GM10248 (cell line): ENCODE measurements around the gene FOXL3.

ENCODE experiments used
- CTCF ChIA-PET: fragments of 300-600 bp; sonication (Branson Sonifier 250); formaldehyde crosslinking; extraction: SDS; loops from one replicate; lab custom pipeline; 2021; ENCODE audit warnings: antibody characterized with exemption; lab: Yijun Ruan, JAX
- POLR2A ChIA-PET: fragments of 350-650 bp; sonication (Branson Sonifier 250); formaldehyde crosslinking; extraction: SDS; loops from one replicate; lab custom pipeline; 2020; ENCODE audit warnings: antibody characterized with exemption; lab: Yijun Ruan, JAX
- DNase-seq: peaks from one replicate; pipeline ENCODE4 v3.0.0; 2012; ENCODE audit errors: extremely low spot score
- CTCF ChIP-seq: IDR thresholded peaks from 2 replicates; pipeline ENCODE4 v1.5.1; 2012; ENCODE audit warnings: mild to moderate bottlenecking, low read depth; ENCODE audit errors: extremely low read depth, missing control alignments, control extremely low read depth

FOXL3 gene

GRCh38 chr7:254337-255037 lies 35.5 kb upstream of the FOXL3 start:
- DNase-seq, result no peak
- TF ChIP-seq CTCF, result no peak
- CTCF ChIA-PET, result interaction anchor here (1.0 kb wide), 1 partner anchor 9 kb away, joined by 4 read pairs; no protein-coding TSS in a partner anchor
- POLR2A ChIA-PET, result no interaction called here

- DNase-seq, result no peak
- ChIA-PET POLR2A (no interaction called here), CTCF (no interaction called here)
- no peak for TF ChIP-seq CTCF
Measured at GRCh38 chr7:255038-255435, 34.9 kb upstream of the FOXL3 start.

- CTCF ChIA-PET, result no interaction called here
- TF ChIP-seq CTCF, result no peak
- POLR2A ChIA-PET, result no interaction called here
Measured at GRCh38 chr7:255721-256361, 34.1 kb upstream of the FOXL3 start.

GRCh38 chr7:256461-256940 lies 33.5 kb upstream of the FOXL3 start:
- CTCF ChIA-PET, result no interaction called here
- POLR2A ChIA-PET, result no interaction called here
- TF ChIP-seq CTCF, result no peak
- DNase-seq, result no peak

More at GRCh38 chr7:255721-256361, 34.1 kb upstream of the FOXL3 start:
- no peak for DNase-seq

GRCh38 chr7:256981-257646 lies 32.9 kb upstream of the FOXL3 start:
- no peak for TF ChIP-seq CTCF
- ChIA-PET POLR2A (no interaction called here), CTCF (no interaction called here)
- no peak for DNase-seq

GRCh38 chr7:257647-257992 lies 32.4 kb upstream of the FOXL3 start:
- CTCF ChIA-PET, result no interaction called here
- no peak for DNase-seq
- POLR2A ChIA-PET, result no interaction called here
- no peak for TF ChIP-seq CTCF
